Breast epithelium (tissue), 4 donors: Measurements from ENCODE around the gene FZR1. TPM values are rescaled to one million over a fixed set of nuclear protein-coding genes. Genes with fewer than 3 reads are reported as not detected.
A peak's percentile ranks its signal among the peaks of the same experiment; 100 is the strongest.

ENCODE experiments used
- DNase-seq, 2 donors: peaks; one replicate each; pipeline ENCODE4 v3.0.0-alpha.2; 2019; ENCODE audit warnings: low spot score in 2 of 2
- H3K27ac ChIP-seq, 2 donors: fragments of 200-600 bp; sonication (generic) in 1 of 2; one replicate each; pipeline ENCODE4 v1.5.1; 2016 to 2019; ENCODE audit warnings: mild to moderate bottlenecking in 1 of 2
- H3K27me3 ChIP-seq, 2 donors: fragments of 200-600 bp; sonication (generic) in 1 of 2; one replicate each; pipeline versions ENCODE4 v1.5.1 to v1.6.0; 2017 to 2019; ENCODE audit warnings: control low read depth in 1 of 2, mild to moderate bottlenecking in 1 of 2
- H3K36me3 ChIP-seq: fragments of 200-600 bp; one replicate; pipeline ENCODE4 v1.5.1; 2019
- H3K4me1 ChIP-seq, 2 donors: fragments of 200-600 bp; sonication (generic); one replicate each; pipeline ENCODE4 v1.5.1; 2016 to 2019; ENCODE audit warnings: control low read depth in 1 of 2
- H3K4me3 ChIP-seq, 3 donors: fragments of 200-600 bp; sonication (generic); 1 replicate in 2 of 3; 2 replicates in 1 of 3; pipeline ENCODE4 v1.5.1; 2016 to 2019; ENCODE audit warnings: mild to moderate bottlenecking in 3 of 3, moderate library complexity in 2 of 3
- H3K9me3 ChIP-seq, 2 donors: fragments of 200-600 bp; sonication (generic) in 1 of 2; one replicate each; pipeline ENCODE4 v1.5.1; 2016 to 2019; ENCODE audit warnings: control low read depth in 1 of 2
- CTCF ChIP-seq, 3 donors: fragments of 450-650 bp; IDR thresholded peaks; one replicate each; pipeline ENCODE4 v1.5.1; 2016 to 2017; ENCODE audit warnings: antibody characterized with exemption in 3 of 3, mild to moderate bottlenecking in 3 of 3, moderate library complexity in 3 of 3
- POLR2A ChIP-seq: fragments of 450-650 bp; IDR thresholded peaks from one replicate; pipeline ENCODE4 v1.6.1; 2016; ENCODE audit warnings: antibody characterized with exemption, mild to moderate bottlenecking, moderate library complexity
- POLR2AphosphoS5 ChIP-seq, 3 donors: sonication (generic); formaldehyde crosslinking; IDR thresholded peaks; one replicate each; pipeline ENCODE4 v1.6.1; 2017; ENCODE audit warnings: antibody characterized with exemption in 3 of 3
- intact Hi-C: fragments of 100-400 bp; cut with DNase I; formaldehyde crosslinking; loops from one replicate; pipeline ENCODE4 v1.15.1; 2023; ENCODE audit warnings: low total_unique reads
- total RNA-seq, 3 donors: library from RNA; depleted of rRNA; stranded (reverse); fragments of >200 nt; gene quantifications; one replicate each; pipeline ENCODE4 v1.1.0, GENCODE V29; 2016

The FZR1 gene
- total RNA-seq, 3 donors from 2014 or later: 15.8 to 28.7 (median 26.5) TPM

DNA sequence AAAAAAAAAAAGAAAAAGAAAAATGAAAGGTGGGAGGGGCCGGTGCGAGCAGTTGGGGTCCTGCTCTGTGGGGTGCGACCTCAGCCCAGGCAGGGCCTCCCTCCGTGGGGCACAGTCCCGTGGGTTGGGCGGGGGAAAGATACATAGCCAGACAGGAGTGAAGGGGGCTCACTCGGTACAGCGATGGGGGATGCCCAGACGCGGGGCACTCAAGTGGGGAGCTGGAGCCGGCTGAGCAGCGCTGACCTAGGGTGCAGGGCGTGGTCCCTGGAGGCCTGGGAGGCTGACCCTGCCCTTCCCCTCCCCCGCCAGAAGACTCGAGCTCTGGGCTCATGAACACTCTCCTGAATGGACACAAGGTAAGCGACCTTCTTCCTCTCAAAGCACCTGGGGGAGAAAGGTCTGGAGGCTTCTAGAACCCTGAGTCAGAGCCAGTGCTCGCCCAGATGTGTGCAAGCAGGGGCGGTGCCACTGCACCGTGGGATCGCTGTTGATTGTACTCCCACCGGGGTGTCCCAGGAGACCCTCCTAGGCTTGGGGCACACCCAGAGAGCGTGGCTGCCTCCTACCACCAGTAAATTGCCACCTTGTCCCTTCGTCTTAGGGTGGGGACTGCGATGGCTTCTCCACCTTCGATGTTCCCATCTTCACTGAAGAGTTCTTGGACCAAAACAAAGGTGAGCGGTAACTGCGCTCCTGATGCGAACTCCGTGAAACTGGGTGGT lies 70.0 kb downstream of the FZR1 start:
- no peaks in the 10 kb centered on the region for H3K4me1 ChIP-seq
- H3K9me3 ChIP-seq: no peaks in the 10 kb centered on the region
- no peak for TF ChIP-seq CTCF (IDR thresholded peaks at IDR 0.05)
- no peak for TF ChIP-seq POLR2AphosphoS5 (IDR thresholded peaks at IDR 0.05)
- no peak for TF ChIP-seq POLR2A
- peak overlapping the region in 1 of 3 donors; percentile 25 for H3K4me3 ChIP-seq
- H3K27ac ChIP-seq: no peak overlapping the region
- H3K36me3 ChIP-seq: no peaks in the 10 kb centered on the region
- DNase-seq: no peak
- no peaks in the 10 kb centered on the region for H3K27me3 ChIP-seq
- intact Hi-C loops: no loop called here

DNA sequence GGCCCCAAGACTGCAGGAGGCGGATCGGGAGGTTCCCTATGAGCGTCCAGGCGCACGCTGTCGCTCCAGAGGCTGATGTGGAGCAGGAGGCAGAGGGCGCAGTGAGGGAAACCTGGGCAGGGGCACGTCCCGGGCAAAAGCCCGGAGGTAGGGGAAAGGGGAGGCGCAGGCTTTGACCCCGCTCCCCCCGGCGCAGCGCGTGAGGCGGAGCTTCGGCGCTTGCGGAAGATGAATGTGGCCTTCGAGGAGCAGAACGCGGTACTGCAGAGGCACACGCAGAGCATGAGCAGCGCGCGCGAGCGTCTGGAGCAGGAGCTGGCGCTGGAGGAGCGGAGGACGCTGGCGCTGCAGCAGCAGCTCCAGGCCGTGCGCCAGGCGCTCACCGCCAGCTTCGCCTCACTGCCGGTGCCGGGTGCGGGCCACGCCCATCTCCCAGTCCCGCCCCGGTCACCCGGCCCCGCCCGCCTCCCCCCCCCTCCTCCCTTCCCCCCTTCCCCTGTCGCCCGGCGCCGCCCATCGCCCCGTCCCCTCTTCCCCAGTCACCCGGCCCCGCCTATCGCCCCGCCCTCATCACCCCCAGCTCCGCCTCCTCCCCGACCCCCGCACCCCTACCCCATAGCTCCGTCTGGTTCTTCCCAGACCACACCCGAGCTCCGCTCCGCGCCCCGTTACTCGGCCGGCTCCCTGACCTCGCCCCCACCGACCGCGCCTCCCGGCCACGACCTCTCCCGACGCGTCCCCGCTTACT lies 70.8 kb downstream of the FZR1 start:
- Histone ChIP-seq H3K36me3 (no peaks in the 10 kb centered on the region), H3K4me1 (no peaks in the 10 kb centered on the region), H3K27me3 (no peaks in the 10 kb centered on the region), H3K4me3 (peak overlapping the region in 2 of 3 donors; percentile 25 to 33), H3K27ac (no peak overlapping the region), H3K9me3 (no peaks in the 10 kb centered on the region)
- no peak for DNase-seq
- TF ChIP-seq CTCF (IDR thresholded peaks at IDR 0.05) (no peak), POLR2AphosphoS5 (IDR thresholded peaks at IDR 0.05) (no peak), POLR2A (no peak)
- intact Hi-C loops: no loop called here

GRCh38 chr19:3577723-3578344 lies 71.7 kb downstream of the FZR1 start:
- H3K4me3 ChIP-seq: no peak overlapping the region
- H3K9me3 ChIP-seq: no peaks in the 10 kb centered on the region
- H3K4me1 ChIP-seq: no peaks in the 10 kb centered on the region
- TF ChIP-seq CTCF (IDR thresholded peaks at IDR 0.05) (no peak), POLR2A (no peak), POLR2AphosphoS5 (IDR thresholded peaks at IDR 0.05) (no peak)
- H3K27me3 ChIP-seq: no peaks in the 10 kb centered on the region
- DNase-seq: no peak
- intact Hi-C loops: no loop called here
- H3K27ac ChIP-seq: no peak overlapping the region
- no peaks in the 10 kb centered on the region for H3K36me3 ChIP-seq

- H3K27me3 ChIP-seq: no peaks in the 10 kb centered on the region
- no peaks in the 10 kb centered on the region for H3K4me1 ChIP-seq
- intact Hi-C loops: no loop called here
- DNase-seq: no peak
- no peaks in the 10 kb centered on the region for H3K36me3 ChIP-seq
- no peak overlapping the region for H3K27ac ChIP-seq
- no peak overlapping the region for H3K4me3 ChIP-seq
- H3K9me3 ChIP-seq: no peaks in the 10 kb centered on the region
- no peak for TF ChIP-seq POLR2AphosphoS5 (IDR thresholded peaks at IDR 0.05)
- TF ChIP-seq CTCF (IDR thresholded peaks at IDR 0.05): no peak
- no peak for TF ChIP-seq POLR2A
Observed at GRCh38 chr19:3578390-3578789, 72.3 kb downstream of the FZR1 start.
